GM23248 (cell line): Measurements from ENCODE around the gene MCFD2. TPM values are rescaled to one million over a fixed set of nuclear protein-coding genes. Genes with fewer than 3 reads are reported as not detected.

Experiments
- DNase-seq: peaks from one replicate; pipeline ENCODE4 v3.0.0-alpha.2; 2015
- H2AFZ ChIP-seq: fragments of 200-600 bp; sonication (generic); 2 replicates; pipeline ENCODE4 v1.6.1; 2016; ENCODE audit warnings: antibody characterized with exemption
- H3F3A ChIP-seq: fragments of 200-600 bp; sonication (generic); 2 replicates; pipeline ENCODE4 v1.6.1; 2016; ENCODE audit warnings: mild to moderate bottlenecking, antibody characterized with exemption, mixed run types; ENCODE audit not compliant: insufficient read depth
- H3K27ac ChIP-seq: fragments of 200-600 bp; sonication (generic); 2 replicates; pipeline ENCODE4 v1.5.1; 2016; ENCODE audit warnings: mild to moderate bottlenecking
- H3K27me3 ChIP-seq: fragments of 200-600 bp; sonication (generic); replicated peaks from 2 replicates; pipeline ENCODE4 v1.6.1; 2016; ENCODE audit warnings: mild to moderate bottlenecking; ENCODE audit not compliant: insufficient read depth
- H3K36me3 ChIP-seq: fragments of 200-600 bp; sonication (generic); 2 replicates; pipeline ENCODE4 v1.6.1; 2016; ENCODE audit warnings: low read depth, mild to moderate bottlenecking
- H3K4me1 ChIP-seq: fragments of 200-600 bp; sonication (generic); 2 replicates; pipeline ENCODE4 v1.6.1; 2016; ENCODE audit warnings: mild to moderate bottlenecking; ENCODE audit not compliant: insufficient read depth
- H3K4me2 ChIP-seq: fragments of 200-600 bp; sonication (generic); one replicate; pipeline ENCODE4 v1.6.1; 2016; ENCODE audit warnings: mild to moderate bottlenecking; ENCODE audit not compliant: unreplicated experiment
- H3K4me3 ChIP-seq: fragments of 200-600 bp; sonication (generic); 2 replicates; pipeline ENCODE4 v1.5.1; 2016; ENCODE audit warnings: mild to moderate bottlenecking
- H3K79me2 ChIP-seq: fragments of 200-600 bp; sonication (generic); 2 replicates; pipeline ENCODE4 v1.6.1; 2016; ENCODE audit warnings: mild to moderate bottlenecking; ENCODE audit not compliant: insufficient read depth
- H3K9ac ChIP-seq: fragments of 200-600 bp; sonication (generic); 2 replicates; pipeline ENCODE4 v1.6.1; 2016; ENCODE audit warnings: mild to moderate bottlenecking
- H3K9me2 ChIP-seq: fragments of 200-600 bp; sonication (generic); 2 replicates; pipeline ENCODE4 v1.6.1; 2016; ENCODE audit warnings: mixed run types, mild to moderate bottlenecking, moderate library complexity; ENCODE audit not compliant: insufficient read depth
- H3K9me3 ChIP-seq: fragments of 200-600 bp; sonication (generic); one replicate; pipeline ENCODE4 v1.6.1; 2017; ENCODE audit warnings: low read depth
- H4K20me1 ChIP-seq: fragments of 200-600 bp; sonication (generic); 2 replicates; pipeline ENCODE4 v1.6.0; 2016; ENCODE audit not compliant: insufficient read depth
- EZH2 ChIP-seq: fragments of 200-600 bp; sonication (generic); IDR thresholded peaks from 2 replicates; pipeline ENCODE4 v1.6.1; 2018; ENCODE audit warnings: antibody characterized with exemption, mild to moderate bottlenecking; ENCODE audit not compliant: insufficient read depth, poor library complexity, severe bottlenecking
- EZH2phosphoT487 ChIP-seq: fragments of 200-600 bp; sonication (generic); IDR thresholded peaks from 2 replicates; pipeline ENCODE4 v1.6.1; 2018; ENCODE audit warnings: antibody characterized with exemption, moderate library complexity, mild to moderate bottlenecking, low read depth; ENCODE audit not compliant: insufficient read depth
- WGBS, 2 experiments: methylation state at CpG; one replicate each; pipeline ENCODE4 v1.1.6; 2015 to 2017; ENCODE audit warnings: low lambda C conversion rate in 2 of 2, low coverage in 1 of 2; ENCODE audit errors: missing lambda C conversion rate in 2 of 2; 5-methylcytosine and 5-hydroxymethylcytosine counted together
- in situ Hi-C: fragments of 300-500 bp; cut with MboI; formaldehyde crosslinking; loops from 2 replicates; pipeline ENCODE4 v1.15.0; 2020
- polyA plus RNA-seq: library from polyadenylated mRNA; unstranded; fragments of >200 nt; fragmentation: Nextera tagmentation; extraction: Ambion mirVana; gene quantifications from 2 replicates; pipeline ENCODE4 v1.2.1, GENCODE V29; 2016
- total RNA-seq: library from RNA; depleted of rRNA; stranded (reverse); fragments of >200 nt; shearing (Covaris generic); gene quantifications from 2 replicates; pipeline ENCODE4 v1.2.3, GENCODE V29; 2014

MCFD2 gene
- total and polyA plus RNA-seq, 2 experiments from 2014 or later = 298 to 310 TPM

- Histone ChIP-seq H2AFZ (no peak overlapping the region), H3K4me3 (no peak overlapping the region), H4K20me1 (no peaks in the 10 kb centered on the region), H3K27ac (no peak overlapping the region), H3K79me2 (peaks cover under 1% of the 10 kb centered on the region; the same call in 1 of the 2 replicates), H3K36me3 (no peaks in the 10 kb centered on the region), H3K9ac (no peak overlapping the region), H3K9me3 (no peaks in the 10 kb centered on the region), H3K4me2 (no peak overlapping the region), H3K27me3 (no peaks in the 10 kb centered on the region), H3K9me2 (no peaks in the 10 kb centered on the region), H3K4me1 (peaks cover 14% of the 10 kb centered on the region), H3F3A (peaks cover 12% of the 10 kb centered on the region; the same call in 1 of the 2 replicates)
- TF ChIP-seq EZH2phosphoT487 (no peak), EZH2 (no peak)
- 80 to 81% methylated on average over 7 of the region's 7 CpGs for WGBS, 2 experiments
- no peak for DNase-seq
- in situ Hi-C loops = no loop called here
These were observed 50.2 kb downstream of the MCFD2 start for GRCh38 chr2:46865181-46865970.

- no peaks in the 10 kb centered on the region for H3K9me2 ChIP-seq
- in situ Hi-C loops = no loop called here
- no peak for TF ChIP-seq EZH2phosphoT487
- H3K4me2 ChIP-seq = no peak overlapping the region
- H3K4me1 ChIP-seq = peaks cover 25% of the 10 kb centered on the region
- peaks cover 9% of the 10 kb centered on the region; the same call in 1 of the 2 replicates for H3K79me2 ChIP-seq
- H3F3A ChIP-seq = peaks cover 27% of the 10 kb centered on the region
- no peak for DNase-seq
- H3K27ac ChIP-seq = no peak overlapping the region
- H3K27me3 ChIP-seq = no peaks in the 10 kb centered on the region
- H3K4me3 ChIP-seq = no peak overlapping the region
- no peaks in the 10 kb centered on the region for H3K9me3 ChIP-seq
- H2AFZ ChIP-seq = no peak overlapping the region
- no peaks in the 10 kb centered on the region for H3K36me3 ChIP-seq
- H3K9ac ChIP-seq = no peak overlapping the region
- WGBS, 2 experiments = 93 to 95% methylated on average over 1 of the region's 1 CpG
- no peaks in the 10 kb centered on the region for H4K20me1 ChIP-seq
These were observed 51.7 kb downstream of the MCFD2 start for GRCh38 chr2:46863882-46864281.

GRCh38 chr2:46862514-46862913, 53.1 kb downstream of the MCFD2 start:
- in situ Hi-C loops = no loop called here
- Histone ChIP-seq H3K4me3 (no peak overlapping the region), H3K4me2 (peak overlapping the region; percentile 17), H3K9ac (peak overlapping the region; percentile 19; the same call in 1 of the 2 replicates), H3K27me3 (no peaks in the 10 kb centered on the region), H3K4me1 (peaks cover 37% of the 10 kb centered on the region), H3K9me3 (no peaks in the 10 kb centered on the region), H4K20me1 (no peaks in the 10 kb centered on the region), H3F3A (peaks cover 39% of the 10 kb centered on the region), H3K36me3 (no peaks in the 10 kb centered on the region), H3K27ac (peak overlapping the region; percentile 61), H3K9me2 (no peaks in the 10 kb centered on the region), H3K79me2 (peaks cover 9% of the 10 kb centered on the region; the same call in 1 of the 2 replicates), H2AFZ (no peak overlapping the region)
- no peak for DNase-seq
- WGBS, 2 experiments = 95 to 97% methylated on average over 2 of the region's 2 CpGs
- TF ChIP-seq EZH2phosphoT487 (no peak), EZH2 (no peak)

- Histone ChIP-seq H3K27me3 (no peaks in the 10 kb centered on the region), H3K27ac (peak overlapping the region; percentile 61), H3F3A (peaks cover 45% of the 10 kb centered on the region), H3K4me2 (peak overlapping the region; percentile 17), H3K9ac (peak overlapping the region; percentile 19; the same call in 1 of the 2 replicates), H3K9me2 (no peaks in the 10 kb centered on the region), H3K79me2 (peaks cover 9% of the 10 kb centered on the region; the same call in 1 of the 2 replicates), H3K4me3 (no peak overlapping the region), H4K20me1 (no peaks in the 10 kb centered on the region), H3K9me3 (no peaks in the 10 kb centered on the region), H3K36me3 (no peaks in the 10 kb centered on the region), H3K4me1 (peaks cover 43% of the 10 kb centered on the region), H2AFZ (no peak overlapping the region)
- DNase-seq = peak; percentile 46
- TF ChIP-seq EZH2phosphoT487 = no peak
- no peak for TF ChIP-seq EZH2
- 57 to 63% methylated on average over 6 of the region's 6 CpGs for WGBS, 2 experiments
- in situ Hi-C loops = no loop called here
These were observed 53.7 kb downstream of the MCFD2 start for GRCh38 chr2:46861916-46862315.
